B cell (primary cell): ENCODE results near the gene CABLES2. TPM values are rescaled to one million over a fixed set of nuclear protein-coding genes. Genes with fewer than 3 reads are reported as not detected.

Source experiments
- ATAC-seq: fragments of 200-7000 bp; cut with Tn5 transposase; one replicate; pipeline ENCODE4 v1.10.0; 2021; ENCODE audit warnings: low read depth, mild to moderate bottlenecking, moderate number of reproducible peaks, moderate library complexity
- CTCF ChIA-PET: fragments of 350-600 bp; sonication (Branson Sonifier 250); formaldehyde crosslinking; loops from one replicate; lab custom pipeline; 2021; ENCODE audit warnings: antibody characterized with exemption, inconsistent platforms; lab: Charles Lee
- POLR2A ChIA-PET: fragments of 350-600 bp; sonication (Branson Sonifier 250); formaldehyde crosslinking; loops from one replicate; lab custom pipeline; 2021; ENCODE audit warnings: antibody characterized with exemption; lab: Charles Lee
- DNase-seq: peaks from one replicate; pipeline ENCODE4 v3.0.0; 2013
- H2AFZ ChIP-seq: 2 replicates; pipeline ENCODE4 v1.6.1; 2012; ENCODE audit warnings: mild to moderate bottlenecking, low read depth, low read length; ENCODE audit not compliant: insufficient read depth, poor library complexity, severe bottlenecking
- H3K27ac ChIP-seq, 2 donors: 1 replicate in 1 of 2; 2 replicates in 1 of 2; pipeline ENCODE4 v1.5.1; 2012 to 2013; ENCODE audit warnings: low read length in 2 of 2, mild to moderate bottlenecking in 2 of 2, moderate library complexity in 1 of 2
- H3K27me3 ChIP-seq, 4 experiments: fragments of 200-600 bp in 1 of 4; sonication (generic) in 1 of 4; replicated peaks in 1 of 4; 1 replicate in 2 of 4; 2 replicates in 2 of 4; pipeline versions ENCODE4 v1.6.1 to v1.7.0; 2013 to 2016; ENCODE audit warnings: low read length in 3 of 4, mild to moderate bottlenecking in 2 of 4, mixed read lengths in 1 of 4, moderate library complexity in 1 of 4; ENCODE audit not compliant: insufficient read depth in 4 of 4, control insufficient read depth in 3 of 4; ENCODE audit errors: control extremely low read depth in 1 of 4
- H3K36me3 ChIP-seq, 2 experiments: replicated peaks in 1 of 2; 1 replicate in 1 of 2; 2 replicates in 1 of 2; pipeline versions ENCODE4 v1.6.1 to v1.7.1; 2013; ENCODE audit warnings: low read length in 1 of 2; ENCODE audit not compliant: insufficient read depth in 2 of 2, control insufficient read depth in 1 of 2; ENCODE audit errors: control extremely low read depth in 1 of 2, extremely low read depth in 1 of 2
- H3K4me1 ChIP-seq, 2 donors: fragments of 200-600 bp in 1 of 2; sonication (generic) in 1 of 2; 1 replicate in 1 of 2; 2 replicates in 1 of 2; pipeline versions ENCODE4 v1.5.1 to v1.6.1; 2013 to 2017; ENCODE audit warnings: low read length in 2 of 2; ENCODE audit not compliant: control insufficient read depth in 2 of 2, insufficient read depth in 2 of 2
- H3K4me2 ChIP-seq: replicated peaks from 2 replicates; pipeline ENCODE3; 2012; ENCODE audit warnings: mild to moderate bottlenecking, low read depth, low read length; ENCODE audit not compliant: poor library complexity, severe bottlenecking
- H3K4me3 ChIP-seq, 5 experiments: fragments of 200-600 bp in 1 of 5; sonication (generic) in 1 of 5; 1 replicate in 3 of 5; 2 replicates in 2 of 5; pipeline versions ENCODE4 v1.5.1 to v1.7.0; 2011 to 2016; ENCODE audit warnings: low read length in 4 of 5, mild to moderate bottlenecking in 4 of 5, low read depth in 2 of 5, control low read depth in 1 of 5, moderate library complexity in 1 of 5; ENCODE audit not compliant: insufficient read depth in 1 of 5; ENCODE audit errors: control extremely low read depth in 1 of 5, extremely low read depth in 1 of 5
- H3K79me2 ChIP-seq: fragments of 200-600 bp; sonication (generic); one replicate; pipeline ENCODE4 v1.6.0; 2016; ENCODE audit warnings: low read length; ENCODE audit not compliant: control insufficient read depth, insufficient read depth
- H3K9ac ChIP-seq: fragments of 200-600 bp; sonication (generic); 2 replicates; pipeline ENCODE4 v1.6.1; 2017; ENCODE audit warnings: mild to moderate bottlenecking, low read length, moderate library complexity
- H3K9me3 ChIP-seq, 3 donors: one replicate each; pipeline versions ENCODE4 v1.6.1 to v1.7.1; 2013; ENCODE audit warnings: low read length in 2 of 3; ENCODE audit not compliant: control insufficient read depth in 2 of 3, insufficient read depth in 1 of 3; ENCODE audit errors: control extremely low read depth in 1 of 3
- H4K20me1 ChIP-seq: 2 replicates; pipeline ENCODE4 v1.6.0; 2012; ENCODE audit warnings: mild to moderate bottlenecking, low read length; ENCODE audit not compliant: insufficient read depth, control insufficient read depth, poor library complexity, severe bottlenecking
- H3K27ac Mint-ChIP-seq: one replicate; pipeline ENCODE4 v1.8.0; 2021; ENCODE audit warnings: mixed read lengths
- H3K27me3 Mint-ChIP-seq: one replicate; pipeline ENCODE4 v1.8.0; 2021; ENCODE audit warnings: mixed read lengths
- H3K4me1 Mint-ChIP-seq: one replicate; pipeline ENCODE4 v1.8.0; 2021; ENCODE audit warnings: mixed read lengths
- H3K4me3 Mint-ChIP-seq: one replicate; pipeline ENCODE4 v1.8.0; 2021; ENCODE audit warnings: mixed read lengths
- H3K9me3 Mint-ChIP-seq: one replicate; pipeline ENCODE4 v1.8.0; 2022; ENCODE audit warnings: mixed read lengths; ENCODE audit not compliant: insufficient read depth
- EZH2 ChIP-seq: IDR thresholded peaks from 2 replicates; pipeline ENCODE4 v1.6.1; 2012; ENCODE audit warnings: borderline replicate concordance, low read depth, mild to moderate bottlenecking, moderate library complexity, low read length; ENCODE audit not compliant: insufficient read depth, poor library complexity, severe bottlenecking
- WGBS: methylation state at CpG from one replicate; pipeline ENCODE4 v1.1.5; 2013; ENCODE audit warnings: missing lambda C conversion rate; ENCODE audit not compliant: insufficient coverage; 5-methylcytosine and 5-hydroxymethylcytosine counted together
- intact Hi-C: fragments of 100-400 bp; cut with micrococcal nuclease; formaldehyde crosslinking; loops from one replicate; pipeline ENCODE4 v1.10.0; 2022
- polyA plus RNA-seq: library from polyadenylated mRNA; depleted of rRNA; stranded (reverse); fragments of >200 nt; gene quantifications from 2 replicates; pipeline ENCODE4 v1.2.3, GENCODE V29; 2012
- total RNA-seq, 2 donors: library from RNA; stranded (reverse); fragments of 120-200 nt in 1 of 2; gene quantifications; 1 replicate in 1 of 2; 2 replicates in 1 of 2; pipeline versions ENCODE4 v1.2.3 to v1.2.4, GENCODE V29; 2013 to 2022
- TF ChIP-seq, protein P1 (sequence below): fragments of 200-600 bp; IDR thresholded peaks from one replicate; pipeline ENCODE4 v1.8.0; 2022; ENCODE audit warnings: antibody characterized with exemption, mild to moderate bottlenecking

Gene CABLES2
- total and polyA plus RNA-seq, 2 donors (not counting 1 experiment from before 2014, with no cell fraction given): 4.8 to 8.2 TPM

GRCh38 chr20:62444286-62444685 lies 37.2 kb upstream of the CABLES2 start:
- no peak overlapping the region for H3K9ac ChIP-seq
- intact Hi-C loops: no loop called here
- CTCF ChIA-PET: no interaction called here

DNA sequence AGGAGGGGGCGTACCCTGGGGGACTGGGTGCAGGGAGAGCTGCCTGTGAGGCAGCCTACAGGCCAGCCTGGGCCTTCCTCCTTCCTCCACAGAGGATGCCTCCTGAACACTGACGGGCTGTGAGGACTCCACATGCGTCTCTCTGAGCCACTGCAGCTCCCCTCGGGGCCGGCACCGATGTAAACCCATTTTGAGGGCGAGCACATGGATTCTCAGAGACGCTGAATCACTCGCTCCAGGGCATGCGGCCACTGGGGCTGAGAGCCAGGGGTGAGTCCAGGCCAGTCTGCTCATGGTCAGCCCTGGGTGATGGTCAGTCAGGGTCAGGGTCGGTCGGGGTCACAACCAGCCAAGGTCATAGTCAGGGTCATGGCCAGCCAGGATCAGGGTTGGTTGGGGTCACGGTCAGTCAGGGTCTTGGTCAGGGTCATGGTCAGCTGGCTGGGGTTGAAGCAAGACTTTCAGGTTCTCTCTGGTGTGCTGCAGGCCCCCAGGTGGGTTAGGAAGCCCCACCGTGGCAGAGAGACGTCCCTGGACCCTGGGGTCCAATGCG lies 35.0 kb upstream of the CABLES2 start:
- no peak overlapping the region for H3K4me3 Mint-ChIP-seq
- intact Hi-C loops: no loop called here
- CTCF ChIA-PET: no interaction called here

More at GRCh38 chr20:62444286-62444685, 37.2 kb upstream of the CABLES2 start:
- H3K4me3 ChIP-seq: no peak overlapping the region
- H4K20me1 ChIP-seq: no peaks in the 10 kb centered on the region
- Mint-ChIP-seq H3K4me3 (no peak overlapping the region), H3K27ac (no peak overlapping the region), H3K4me1 (peaks cover 2% of the 10 kb centered on the region), H3K9me3 (no peaks in the 10 kb centered on the region), H3K27me3 (peaks cover 21% of the 10 kb centered on the region)
- H3K4me1 ChIP-seq: peaks cover 0 to 1% of the 10 kb centered on the region in 2 donors
- peaks cover 0 to 9% (median 0%) of the 10 kb centered on the region in 4 experiments for H3K27me3 ChIP-seq
- H3K36me3 ChIP-seq: no peaks in the 10 kb centered on the region
- H3K9me3 ChIP-seq: peaks cover 0 to 3% (median 0%) of the 10 kb centered on the region in 3 donors
- H2AFZ ChIP-seq: no peak overlapping the region
- no peak overlapping the region for H3K27ac ChIP-seq
- DNase-seq (no peak), ATAC-seq (no peak)
- no peak overlapping the region for H3K4me2 ChIP-seq
- POLR2A ChIA-PET: no interaction called here
- TF ChIP-seq, protein P1, sequence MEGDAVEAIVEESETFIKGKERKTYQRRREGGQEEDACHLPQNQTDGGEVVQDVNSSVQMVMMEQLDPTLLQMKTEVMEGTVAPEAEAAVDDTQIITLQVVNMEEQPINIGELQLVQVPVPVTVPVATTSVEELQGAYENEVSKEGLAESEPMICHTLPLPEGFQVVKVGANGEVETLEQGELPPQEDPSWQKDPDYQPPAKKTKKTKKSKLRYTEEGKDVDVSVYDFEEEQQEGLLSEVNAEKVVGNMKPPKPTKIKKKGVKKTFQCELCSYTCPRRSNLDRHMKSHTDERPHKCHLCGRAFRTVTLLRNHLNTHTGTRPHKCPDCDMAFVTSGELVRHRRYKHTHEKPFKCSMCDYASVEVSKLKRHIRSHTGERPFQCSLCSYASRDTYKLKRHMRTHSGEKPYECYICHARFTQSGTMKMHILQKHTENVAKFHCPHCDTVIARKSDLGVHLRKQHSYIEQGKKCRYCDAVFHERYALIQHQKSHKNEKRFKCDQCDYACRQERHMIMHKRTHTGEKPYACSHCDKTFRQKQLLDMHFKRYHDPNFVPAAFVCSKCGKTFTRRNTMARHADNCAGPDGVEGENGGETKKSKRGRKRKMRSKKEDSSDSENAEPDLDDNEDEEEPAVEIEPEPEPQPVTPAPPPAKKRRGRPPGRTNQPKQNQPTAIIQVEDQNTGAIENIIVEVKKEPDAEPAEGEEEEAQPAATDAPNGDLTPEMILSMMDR: no peak
- TF ChIP-seq EZH2: no peak
- WGBS: 88% methylated on average over 6 of the region's 6 CpGs
- H3K79me2 ChIP-seq: no peaks in the 10 kb centered on the region

More for the DNA sequence above, 35.0 kb upstream of the CABLES2 start:
- Mint-ChIP-seq H3K4me1 (peaks cover 2% of the 10 kb centered on the region), H3K27me3 (peaks cover 17% of the 10 kb centered on the region), H3K9me3 (no peaks in the 10 kb centered on the region), H3K27ac (no peak overlapping the region)
- H3K4me1 ChIP-seq: peaks cover 0 to 3% of the 10 kb centered on the region in 2 donors
- H4K20me1 ChIP-seq: no peaks in the 10 kb centered on the region
- no peak overlapping the region for H3K4me2 ChIP-seq
- H3K27me3 ChIP-seq: peaks cover 0 to 9% (median 0%) of the 10 kb centered on the region in 4 experiments
- ATAC-seq (no peak), DNase-seq (no peak)
- TF ChIP-seq, protein P1: no peak
- TF ChIP-seq EZH2: no peak
- H2AFZ ChIP-seq: no peak overlapping the region
- H3K79me2 ChIP-seq: no peaks in the 10 kb centered on the region
- H3K36me3 ChIP-seq: no peaks in the 10 kb centered on the region
- peaks cover 0 to 3% (median 0%) of the 10 kb centered on the region in 3 donors for H3K9me3 ChIP-seq
- WGBS: 84% methylated on average over 16 of the region's 16 CpGs
- H3K27ac ChIP-seq: no peak overlapping the region
- POLR2A ChIA-PET: no interaction called here
- H3K4me3 ChIP-seq: no peak overlapping the region
- H3K9ac ChIP-seq: no peak overlapping the region
